GM23248 (cell line): Measurements from ENCODE around the gene INCA1. TPM values are rescaled to one million over a fixed set of nuclear protein-coding genes. Genes with fewer than 3 reads are reported as not detected.

Experiments
- DNase-seq: peaks from one replicate; pipeline ENCODE4 v3.0.0-alpha.2; 2015
- H2AFZ ChIP-seq: fragments of 200-600 bp; sonication (generic); 2 replicates; pipeline ENCODE4 v1.6.1; 2016; ENCODE audit warnings: antibody characterized with exemption
- H3F3A ChIP-seq: fragments of 200-600 bp; sonication (generic); 2 replicates; pipeline ENCODE4 v1.6.1; 2016; ENCODE audit warnings: mild to moderate bottlenecking, antibody characterized with exemption, mixed run types; ENCODE audit not compliant: insufficient read depth
- H3K27ac ChIP-seq: fragments of 200-600 bp; sonication (generic); 2 replicates; pipeline ENCODE4 v1.5.1; 2016; ENCODE audit warnings: mild to moderate bottlenecking
- H3K27me3 ChIP-seq: fragments of 200-600 bp; sonication (generic); replicated peaks from 2 replicates; pipeline ENCODE4 v1.6.1; 2016; ENCODE audit warnings: mild to moderate bottlenecking; ENCODE audit not compliant: insufficient read depth
- H3K36me3 ChIP-seq: fragments of 200-600 bp; sonication (generic); 2 replicates; pipeline ENCODE4 v1.6.1; 2016; ENCODE audit warnings: low read depth, mild to moderate bottlenecking
- H3K4me1 ChIP-seq: fragments of 200-600 bp; sonication (generic); 2 replicates; pipeline ENCODE4 v1.6.1; 2016; ENCODE audit warnings: mild to moderate bottlenecking; ENCODE audit not compliant: insufficient read depth
- H3K4me2 ChIP-seq: fragments of 200-600 bp; sonication (generic); one replicate; pipeline ENCODE4 v1.6.1; 2016; ENCODE audit warnings: mild to moderate bottlenecking; ENCODE audit not compliant: unreplicated experiment
- H3K4me3 ChIP-seq: fragments of 200-600 bp; sonication (generic); 2 replicates; pipeline ENCODE4 v1.5.1; 2016; ENCODE audit warnings: mild to moderate bottlenecking
- H3K79me2 ChIP-seq: fragments of 200-600 bp; sonication (generic); 2 replicates; pipeline ENCODE4 v1.6.1; 2016; ENCODE audit warnings: mild to moderate bottlenecking; ENCODE audit not compliant: insufficient read depth
- H3K9ac ChIP-seq: fragments of 200-600 bp; sonication (generic); 2 replicates; pipeline ENCODE4 v1.6.1; 2016; ENCODE audit warnings: mild to moderate bottlenecking
- H3K9me2 ChIP-seq: fragments of 200-600 bp; sonication (generic); 2 replicates; pipeline ENCODE4 v1.6.1; 2016; ENCODE audit warnings: mixed run types, mild to moderate bottlenecking, moderate library complexity; ENCODE audit not compliant: insufficient read depth
- H3K9me3 ChIP-seq: fragments of 200-600 bp; sonication (generic); one replicate; pipeline ENCODE4 v1.6.1; 2017; ENCODE audit warnings: low read depth
- H4K20me1 ChIP-seq: fragments of 200-600 bp; sonication (generic); 2 replicates; pipeline ENCODE4 v1.6.0; 2016; ENCODE audit not compliant: insufficient read depth
- EZH2 ChIP-seq: fragments of 200-600 bp; sonication (generic); IDR thresholded peaks from 2 replicates; pipeline ENCODE4 v1.6.1; 2018; ENCODE audit warnings: antibody characterized with exemption, mild to moderate bottlenecking; ENCODE audit not compliant: insufficient read depth, poor library complexity, severe bottlenecking
- EZH2phosphoT487 ChIP-seq: fragments of 200-600 bp; sonication (generic); IDR thresholded peaks from 2 replicates; pipeline ENCODE4 v1.6.1; 2018; ENCODE audit warnings: antibody characterized with exemption, moderate library complexity, mild to moderate bottlenecking, low read depth; ENCODE audit not compliant: insufficient read depth
- WGBS, 2 experiments: methylation state at CpG; one replicate each; pipeline ENCODE4 v1.1.6; 2015 to 2017; ENCODE audit warnings: low lambda C conversion rate in 2 of 2, low coverage in 1 of 2; ENCODE audit errors: missing lambda C conversion rate in 2 of 2; 5-methylcytosine and 5-hydroxymethylcytosine counted together
- in situ Hi-C: fragments of 300-500 bp; cut with MboI; formaldehyde crosslinking; loops from 2 replicates; pipeline ENCODE4 v1.15.0; 2020
- polyA plus RNA-seq: library from polyadenylated mRNA; unstranded; fragments of >200 nt; fragmentation: Nextera tagmentation; extraction: Ambion mirVana; gene quantifications from 2 replicates; pipeline ENCODE4 v1.2.1, GENCODE V29; 2016
- total RNA-seq: library from RNA; depleted of rRNA; stranded (reverse); fragments of >200 nt; shearing (Covaris generic); gene quantifications from 2 replicates; pipeline ENCODE4 v1.2.3, GENCODE V29; 2014

INCA1 gene
- total and polyA plus RNA-seq, 2 experiments from 2014 or later, result 0.32 to 1.2 TPM

DNA sequence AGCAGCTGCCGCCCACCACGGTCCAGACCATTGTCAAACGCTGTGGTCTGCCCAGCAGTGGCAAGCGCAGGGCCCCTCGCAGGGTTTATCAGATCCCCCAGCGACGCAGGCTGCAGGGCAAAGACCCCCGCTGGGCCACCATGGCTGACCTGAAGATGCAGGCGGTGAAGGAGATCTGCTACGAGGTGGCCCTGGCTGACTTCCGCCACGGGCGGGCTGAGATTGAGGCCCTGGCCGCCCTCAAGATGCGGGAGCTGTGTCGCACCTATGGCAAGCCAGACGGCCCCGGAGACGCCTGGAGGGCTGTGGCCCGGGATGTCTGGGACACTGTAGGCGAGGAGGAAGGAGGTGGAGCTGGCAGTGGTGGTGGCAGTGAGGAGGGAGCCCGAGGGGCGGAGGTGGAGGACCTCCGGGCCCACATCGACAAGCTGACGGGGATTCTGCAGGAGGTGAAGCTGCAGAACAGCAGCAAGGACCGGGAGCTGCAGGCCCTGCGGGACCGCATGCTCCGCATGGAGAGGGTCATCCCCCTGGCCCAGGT lies 24.9 kb upstream of the INCA1 start:
- Histone ChIP-seq H3K36me3 (peaks cover 19% of the 10 kb centered on the region; the same call in 1 of the 2 replicates), H3K4me3 (no peak overlapping the region), H3K79me2 (no peaks in the 10 kb centered on the region), H3K9me2 (no peaks in the 10 kb centered on the region), H3K4me1 (peaks cover 7% of the 10 kb centered on the region; the same call in 1 of the 2 replicates), H3K4me2 (no peak overlapping the region), H3K27me3 (no peaks in the 10 kb centered on the region), H3F3A (peaks cover 21% of the 10 kb centered on the region), H3K27ac (no peak overlapping the region), H3K9me3 (no peaks in the 10 kb centered on the region), H4K20me1 (no peaks in the 10 kb centered on the region), H3K9ac (no peak overlapping the region), H2AFZ (no peak overlapping the region)
- TF ChIP-seq EZH2, result no peak
- no peak for TF ChIP-seq EZH2phosphoT487
- DNase-seq, result no peak
- in situ Hi-C loops, result no loop called here
- 87 to 91% methylated on average over 28 to 30 of the region's 30 CpGs for WGBS, 2 experiments

DNA sequence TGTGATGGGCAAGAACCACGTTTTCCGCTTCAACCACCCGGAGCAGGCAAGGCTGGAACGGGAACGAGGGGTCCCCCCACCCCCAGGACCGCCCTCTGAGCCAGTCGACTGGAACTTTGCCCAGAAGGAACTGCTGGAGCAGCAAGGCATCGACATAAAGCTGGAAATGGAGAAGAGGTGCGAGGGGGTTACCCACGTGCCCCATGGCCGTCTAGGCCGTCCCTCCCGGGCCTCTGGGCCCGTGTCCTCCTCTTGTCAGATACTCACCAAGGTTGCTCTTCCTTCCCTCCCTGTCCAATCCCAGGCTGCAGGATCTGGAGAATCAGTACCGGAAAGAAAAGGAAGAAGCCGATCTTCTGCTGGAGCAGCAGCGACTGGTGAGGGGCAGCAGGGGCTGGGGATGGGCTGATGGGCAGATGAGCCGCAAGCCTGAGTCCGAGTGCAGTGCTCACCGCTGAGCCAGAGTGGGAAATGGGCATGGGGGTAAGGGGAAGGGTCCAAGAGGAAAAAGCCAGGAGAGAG lies 23.2 kb upstream of the INCA1 start:
- no peaks in the 10 kb centered on the region for H3K79me2 ChIP-seq
- no peaks in the 10 kb centered on the region for H3K4me1 ChIP-seq
- H3K4me2 ChIP-seq, result no peak overlapping the region
- no peaks in the 10 kb centered on the region for H3K27me3 ChIP-seq
- H2AFZ ChIP-seq, result no peak overlapping the region
- no peak overlapping the region for H3K4me3 ChIP-seq
- in situ Hi-C loops, result no loop called here
- no peak overlapping the region for H3K9ac ChIP-seq
- no peak overlapping the region for H3K27ac ChIP-seq
- H3K9me2 ChIP-seq, result no peaks in the 10 kb centered on the region
- 84 to 85% methylated on average over 20 of the region's 20 CpGs for WGBS, 2 experiments
- TF ChIP-seq EZH2phosphoT487 (no peak), EZH2 (no peak)
- H4K20me1 ChIP-seq, result no peaks in the 10 kb centered on the region
- H3F3A ChIP-seq, result peaks cover 12% of the 10 kb centered on the region
- no peak for DNase-seq
- no peaks in the 10 kb centered on the region for H3K9me3 ChIP-seq
- H3K36me3 ChIP-seq, result peaks cover 25% of the 10 kb centered on the region; the same call in 1 of the 2 replicates

DNA sequence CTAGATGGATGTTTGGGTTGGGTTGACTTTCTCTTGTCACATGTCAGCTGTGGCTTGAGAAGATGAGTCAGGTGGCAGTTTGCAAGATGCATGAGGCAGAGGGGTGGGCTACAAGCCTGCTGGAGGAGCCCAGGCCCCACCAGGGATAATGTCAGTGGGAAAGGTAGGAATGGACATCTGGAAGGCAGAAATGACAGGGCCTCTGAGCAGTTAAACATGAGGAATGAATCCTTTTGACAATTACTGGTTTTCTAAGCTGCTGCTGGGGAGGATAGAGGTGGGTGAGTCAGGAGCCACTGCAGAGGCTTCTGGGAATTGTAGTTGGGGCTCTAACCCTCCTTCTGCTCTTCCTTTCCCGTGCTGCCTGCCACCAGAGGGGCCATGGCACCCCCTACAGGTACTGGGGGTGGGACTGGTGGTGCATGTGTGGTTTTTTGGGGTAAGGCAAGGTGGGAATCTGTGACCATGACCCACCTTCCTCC lies 22.2 kb upstream of the INCA1 start:
- H3F3A ChIP-seq, result peaks cover 1% of the 10 kb centered on the region
- in situ Hi-C loops, result no loop called here
- TF ChIP-seq EZH2, result no peak
- no peak for TF ChIP-seq EZH2phosphoT487
- H3K9me2 ChIP-seq, result no peaks in the 10 kb centered on the region
- DNase-seq, result peak; percentile 42
- no peaks in the 10 kb centered on the region for H4K20me1 ChIP-seq
- no peak overlapping the region for H3K27ac ChIP-seq
- H3K9me3 ChIP-seq, result no peaks in the 10 kb centered on the region
- WGBS, 2 experiments, result 50 to 67% methylated on average over 1 of the region's 1 CpG
- H2AFZ ChIP-seq, result no peak overlapping the region
- no peaks in the 10 kb centered on the region for H3K27me3 ChIP-seq
- H3K36me3 ChIP-seq, result peaks cover 33% of the 10 kb centered on the region
- no peak overlapping the region for H3K4me3 ChIP-seq
- H3K4me2 ChIP-seq, result no peak overlapping the region
- no peak overlapping the region for H3K9ac ChIP-seq
- no peaks in the 10 kb centered on the region for H3K79me2 ChIP-seq
- H3K4me1 ChIP-seq, result no peaks in the 10 kb centered on the region

DNA sequence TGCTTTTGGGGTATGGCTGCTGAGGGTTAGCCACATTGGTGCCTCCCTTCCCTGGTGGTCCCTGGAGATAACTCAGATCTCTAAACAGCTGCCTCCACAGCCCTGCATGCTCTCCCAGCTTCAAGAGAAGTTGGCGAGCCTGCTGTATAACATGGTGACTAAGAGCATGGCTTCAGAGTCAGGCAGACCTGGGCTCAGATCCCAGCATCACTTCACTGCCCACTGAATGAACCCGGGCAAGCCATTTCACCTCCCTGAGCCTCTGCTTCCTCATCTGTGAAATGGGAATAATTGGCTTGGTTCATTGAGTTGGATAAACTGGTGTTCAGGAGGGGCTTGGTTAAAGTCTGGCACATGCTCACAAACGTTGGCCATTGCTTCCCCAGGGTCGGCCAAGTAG lies 17.0 kb upstream of the INCA1 start:
- WGBS, 2 experiments, result 87 to 91% methylated on average over 4 of the region's 4 CpGs
- no peak overlapping the region for H3K4me2 ChIP-seq
- H3F3A ChIP-seq, result 0 out of 2 replicates have a peak, but pooled peaks cover 4% of the 10 kb centered on the region
- peaks cover 10% of the 10 kb centered on the region for H3K4me1 ChIP-seq
- H3K9ac ChIP-seq, result no peak overlapping the region
- DNase-seq, result peak; percentile 33
- H4K20me1 ChIP-seq, result no peaks in the 10 kb centered on the region
- no peaks in the 10 kb centered on the region for H3K79me2 ChIP-seq
- H3K27ac ChIP-seq, result no peak overlapping the region
- TF ChIP-seq EZH2 (no peak), EZH2phosphoT487 (no peak)
- peaks cover 26% of the 10 kb centered on the region for H3K36me3 ChIP-seq
- no peaks in the 10 kb centered on the region for H3K27me3 ChIP-seq
- no peaks in the 10 kb centered on the region for H3K9me2 ChIP-seq
- H3K4me3 ChIP-seq, result no peak overlapping the region
- H3K9me3 ChIP-seq, result no peaks in the 10 kb centered on the region
- H2AFZ ChIP-seq, result no peak overlapping the region
- in situ Hi-C loops, result no loop called here
